OCI-LY1 (cell line): ENCODE measurements around the gene VWC2.

ENCODE experiments used
- EZH2 ChIP-seq: fragments of 200-600 bp; sonication (generic), shearing (Covaris generic); IDR thresholded peaks from 2 replicates; pipeline ENCODE4 v1.8.0; 2017; ENCODE audit warnings: borderline replicate concordance, mixed run types, mild to moderate bottlenecking, antibody characterized with exemption, low read length, moderate library complexity, mixed read lengths
- TF ChIP-seq, protein P1 (sequence below): fragments of 200-600 bp; sonication (generic), shearing (Covaris generic); IDR thresholded peaks from 2 replicates; pipeline ENCODE4 v1.5.1; 2017; ENCODE audit warnings: mild to moderate bottlenecking, antibody characterized with exemption, low read length, moderate library complexity, mixed read lengths

DNA sequence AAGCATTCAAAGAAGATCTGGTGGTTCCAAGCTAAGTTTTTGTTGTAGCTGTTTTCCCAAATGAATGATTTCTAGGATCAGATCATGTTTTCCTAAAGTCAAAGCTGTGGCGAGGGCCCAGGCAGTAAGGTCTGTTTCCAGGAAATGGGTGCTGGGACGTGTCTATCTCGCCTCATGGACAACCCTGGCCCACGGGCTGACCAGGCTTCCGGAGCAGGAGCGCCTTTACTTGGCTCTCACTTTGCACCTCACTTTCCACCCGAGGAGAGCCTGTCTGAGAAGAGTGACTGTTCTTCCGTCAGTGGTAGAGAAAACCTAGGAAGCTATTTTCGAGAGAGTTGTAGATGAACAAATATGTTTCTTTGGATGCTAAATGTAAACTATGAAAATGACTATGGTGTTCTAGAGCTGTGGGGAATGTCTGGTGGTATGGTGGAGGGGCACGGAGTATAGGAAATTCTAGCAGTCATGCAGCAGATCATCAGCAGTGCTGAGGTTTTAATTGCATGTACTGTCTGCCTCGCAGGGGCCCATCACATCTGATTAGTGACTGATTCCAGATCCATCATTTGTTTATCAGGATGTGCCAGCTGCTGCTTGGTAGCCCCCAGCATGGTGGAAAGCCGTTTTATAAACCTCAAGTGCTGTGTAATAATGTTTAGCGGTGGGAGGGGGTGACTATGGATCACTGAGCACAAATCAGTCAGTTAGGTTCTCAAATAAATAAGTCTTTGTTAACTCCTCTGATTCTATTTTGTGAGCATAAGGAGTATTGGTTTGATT lies 66.6 kb downstream of the VWC2 start:
- TF ChIP-seq, protein P1, sequence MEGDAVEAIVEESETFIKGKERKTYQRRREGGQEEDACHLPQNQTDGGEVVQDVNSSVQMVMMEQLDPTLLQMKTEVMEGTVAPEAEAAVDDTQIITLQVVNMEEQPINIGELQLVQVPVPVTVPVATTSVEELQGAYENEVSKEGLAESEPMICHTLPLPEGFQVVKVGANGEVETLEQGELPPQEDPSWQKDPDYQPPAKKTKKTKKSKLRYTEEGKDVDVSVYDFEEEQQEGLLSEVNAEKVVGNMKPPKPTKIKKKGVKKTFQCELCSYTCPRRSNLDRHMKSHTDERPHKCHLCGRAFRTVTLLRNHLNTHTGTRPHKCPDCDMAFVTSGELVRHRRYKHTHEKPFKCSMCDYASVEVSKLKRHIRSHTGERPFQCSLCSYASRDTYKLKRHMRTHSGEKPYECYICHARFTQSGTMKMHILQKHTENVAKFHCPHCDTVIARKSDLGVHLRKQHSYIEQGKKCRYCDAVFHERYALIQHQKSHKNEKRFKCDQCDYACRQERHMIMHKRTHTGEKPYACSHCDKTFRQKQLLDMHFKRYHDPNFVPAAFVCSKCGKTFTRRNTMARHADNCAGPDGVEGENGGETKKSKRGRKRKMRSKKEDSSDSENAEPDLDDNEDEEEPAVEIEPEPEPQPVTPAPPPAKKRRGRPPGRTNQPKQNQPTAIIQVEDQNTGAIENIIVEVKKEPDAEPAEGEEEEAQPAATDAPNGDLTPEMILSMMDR = no peak
- TF ChIP-seq EZH2 = no peak
